Natural killer cell treated with Interleukin-12 subunit alpha and Interleukin-12 subunit beta and Interleukin-15 and Interleukin-18, amount 100 ng/mL, for 72 hours (primary cell): ENCODE results near the gene SPATC1L. TPM values are rescaled to one million over a fixed set of nuclear protein-coding genes. Genes with fewer than 3 reads are reported as not detected.
A peak's percentile ranks its signal among the peaks of the same experiment; 100 is the strongest.

ENCODE experiments used
- ATAC-seq, 2 donors: fragments of 150-1000 bp; cut with Tn5 transposase in 1 of 2; sonication (Bioruptor Pico), chemical (Tn5 transposase) in 1 of 2; 2 replicates each; pipeline ENCODE4 v1.10.0; 2021
- DNase-seq: peaks from one replicate; pipeline ENCODE4 v3.0.0; 2022; ENCODE audit warnings: low spot score
- H3K27ac Mint-ChIP-seq, 2 donors: 1 replicate in 1 of 2; 2 replicates in 1 of 2; pipeline ENCODE4 v1.8.0; 2022; ENCODE audit warnings: mixed read lengths in 2 of 2, mild to moderate bottlenecking in 1 of 2, moderate library complexity in 1 of 2
- H3K27me3 Mint-ChIP-seq, 2 donors: 1 replicate in 1 of 2; 2 replicates in 1 of 2; pipeline ENCODE4 v1.8.0; 2022; ENCODE audit warnings: mixed read lengths in 2 of 2
- H3K36me3 Mint-ChIP-seq: one replicate; pipeline ENCODE4 v1.8.0; 2022; ENCODE audit warnings: mixed read lengths
- H3K4me1 Mint-ChIP-seq, 2 donors: 1 replicate in 1 of 2; 2 replicates in 1 of 2; pipeline ENCODE4 v1.8.0; 2022; ENCODE audit warnings: low read depth in 2 of 2, mixed read lengths in 2 of 2, mild to moderate bottlenecking in 1 of 2
- H3K4me3 Mint-ChIP-seq: one replicate; pipeline ENCODE4 v1.8.0; 2022; ENCODE audit warnings: mixed read lengths
- H3K9me3 Mint-ChIP-seq: 2 replicates; pipeline ENCODE4 v1.8.0; 2022; ENCODE audit warnings: mixed read lengths
- total RNA-seq, 2 donors: library from RNA; stranded (reverse); gene quantifications; one replicate each; pipeline ENCODE4 v1.2.3, GENCODE V29; 2022

The SPATC1L gene
- total RNA-seq, 2 donors from 2014 or later: 5.0 TPM; not detected in 1

- no peaks in the 10 kb centered on the region for H3K27me3 Mint-ChIP-seq
- no peaks in the 10 kb centered on the region for H3K9me3 Mint-ChIP-seq
- H3K4me1 Mint-ChIP-seq: no peaks in the 10 kb centered on the region
- ATAC-seq (no peak), DNase-seq (no peak)
- no peaks in the 10 kb centered on the region for H3K36me3 Mint-ChIP-seq
- H3K27ac Mint-ChIP-seq: no peak overlapping the region
- no peak overlapping the region for H3K4me3 Mint-ChIP-seq
Measured at GRCh38 chr21:46113497-46114176, 70.6 kb downstream of the SPATC1L start.

GRCh38 chr21:46112725-46113215, 71.5 kb downstream of the SPATC1L start:
- Mint-ChIP-seq H3K27ac (no peak overlapping the region), H3K27me3 (peaks cover 3 to 7% of the 10 kb centered on the region in 2 donors), H3K4me3 (no peak overlapping the region), H3K36me3 (no peaks in the 10 kb centered on the region), H3K9me3 (no peaks in the 10 kb centered on the region), H3K4me1 (no peaks in the 10 kb centered on the region)
- ATAC-seq: no peak
- peak; percentile 54 for DNase-seq

GRCh38 chr21:46111857-46112724, 72.2 kb downstream of the SPATC1L start:
- ATAC-seq (no peak), DNase-seq (peak; percentile 58)
- no peak overlapping the region for H3K27ac Mint-ChIP-seq
- no peaks in the 10 kb centered on the region for H3K4me1 Mint-ChIP-seq
- peaks cover 6 to 14% of the 10 kb centered on the region in 2 donors for H3K27me3 Mint-ChIP-seq
- H3K4me3 Mint-ChIP-seq: no peak overlapping the region
- peaks cover 4% of the 10 kb centered on the region for H3K36me3 Mint-ChIP-seq
- peaks cover 3% of the 10 kb centered on the region for H3K9me3 Mint-ChIP-seq

GRCh38 chr21:46111193-46111571, 73.1 kb downstream of the SPATC1L start:
- Mint-ChIP-seq H3K9me3 (peaks cover 3% of the 10 kb centered on the region), H3K4me3 (no peak overlapping the region), H3K27ac (no peak overlapping the region), H3K36me3 (peaks cover 7% of the 10 kb centered on the region), H3K27me3 (peaks cover 9 to 16% of the 10 kb centered on the region in 2 donors), H3K4me1 (no peaks in the 10 kb centered on the region)
- no peak for ATAC-seq
- DNase-seq: peak; percentile 42

Other genes with a start within 250 kb of the SPATC1L start
- gene COL6A1, start 202.7 kb downstream of the SPATC1L start, total RNA-seq: not detected
- 1 to 10 TPM in 1 of 2 donors, under 1 TPM in 1; 0.88 to 4.2 TPM for gene COL6A2, start 86.3 kb downstream of the SPATC1L start, total RNA-seq
- not detected for gene FTCD, start 28.9 kb downstream of the SPATC1L start, total RNA-seq
- gene LSS, start 44.3 kb upstream of the SPATC1L start, total RNA-seq: 10 to 100 TPM; 32.6 to 54.4 TPM
- 100 to 1,000 TPM; 161 to 193 TPM for gene MCM3AP, start 101.2 kb upstream of the SPATC1L start, total RNA-seq
- 10 to 100 TPM in 1 of 2 donors, 1 to 10 TPM in 1; 8.1 to 10.9 TPM for gene YBEY, start 101.9 kb upstream of the SPATC1L start, total RNA-seq
- gene C21orf58, start 139.4 kb upstream of the SPATC1L start, total RNA-seq: 10 to 100 TPM; 12.3 to 49.3 TPM
- gene PCNT, start 139.7 kb upstream of the SPATC1L start, total RNA-seq: 100 to 1,000 TPM in 1 of 2 donors, 10 to 100 TPM in 1; 58.1 to 120 TPM